ENCODE results near the gene ITIH3.

DNA sequence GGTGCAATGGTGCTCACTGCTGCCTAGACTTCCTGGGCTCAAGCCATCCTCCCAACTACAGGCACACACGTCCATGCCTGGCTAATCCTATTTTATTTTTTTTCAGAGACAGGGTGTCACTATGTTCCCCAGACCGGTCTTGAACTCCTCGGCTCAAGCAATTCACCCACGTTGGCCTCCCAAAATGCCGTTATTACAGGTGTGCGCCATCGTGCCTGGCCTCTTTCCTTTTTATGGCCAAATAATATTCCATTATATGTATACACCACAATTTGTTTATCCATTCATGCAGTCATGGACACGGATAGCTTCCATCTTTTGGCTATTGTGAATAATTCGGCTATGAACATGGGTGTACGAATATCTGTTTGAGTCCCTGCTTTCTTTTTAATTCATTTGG lies 22.9 kb upstream of the ITIH3 start:
- TF ChIP-seq, protein P1, sequence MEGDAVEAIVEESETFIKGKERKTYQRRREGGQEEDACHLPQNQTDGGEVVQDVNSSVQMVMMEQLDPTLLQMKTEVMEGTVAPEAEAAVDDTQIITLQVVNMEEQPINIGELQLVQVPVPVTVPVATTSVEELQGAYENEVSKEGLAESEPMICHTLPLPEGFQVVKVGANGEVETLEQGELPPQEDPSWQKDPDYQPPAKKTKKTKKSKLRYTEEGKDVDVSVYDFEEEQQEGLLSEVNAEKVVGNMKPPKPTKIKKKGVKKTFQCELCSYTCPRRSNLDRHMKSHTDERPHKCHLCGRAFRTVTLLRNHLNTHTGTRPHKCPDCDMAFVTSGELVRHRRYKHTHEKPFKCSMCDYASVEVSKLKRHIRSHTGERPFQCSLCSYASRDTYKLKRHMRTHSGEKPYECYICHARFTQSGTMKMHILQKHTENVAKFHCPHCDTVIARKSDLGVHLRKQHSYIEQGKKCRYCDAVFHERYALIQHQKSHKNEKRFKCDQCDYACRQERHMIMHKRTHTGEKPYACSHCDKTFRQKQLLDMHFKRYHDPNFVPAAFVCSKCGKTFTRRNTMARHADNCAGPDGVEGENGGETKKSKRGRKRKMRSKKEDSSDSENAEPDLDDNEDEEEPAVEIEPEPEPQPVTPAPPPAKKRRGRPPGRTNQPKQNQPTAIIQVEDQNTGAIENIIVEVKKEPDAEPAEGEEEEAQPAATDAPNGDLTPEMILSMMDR (IDR thresholded peaks at IDR 0.05), result no peak
- no peak for TF ChIP-seq POLR2AphosphoS5 (IDR thresholded peaks at IDR 0.05)
